GM23248 (cell line): ENCODE measurements around the gene CLGN. TPM values are rescaled to one million over a fixed set of nuclear protein-coding genes. Genes with fewer than 3 reads are reported as not detected.

Experiments used
- DNase-seq: peaks from one replicate; pipeline ENCODE4 v3.0.0-alpha.2; 2015
- H2AFZ ChIP-seq: fragments of 200-600 bp; sonication (generic); 2 replicates; pipeline ENCODE4 v1.6.1; 2016; ENCODE audit warnings: antibody characterized with exemption
- H3F3A ChIP-seq: fragments of 200-600 bp; sonication (generic); 2 replicates; pipeline ENCODE4 v1.6.1; 2016; ENCODE audit warnings: mild to moderate bottlenecking, antibody characterized with exemption, mixed run types; ENCODE audit not compliant: insufficient read depth
- H3K27ac ChIP-seq: fragments of 200-600 bp; sonication (generic); 2 replicates; pipeline ENCODE4 v1.5.1; 2016; ENCODE audit warnings: mild to moderate bottlenecking
- H3K27me3 ChIP-seq: fragments of 200-600 bp; sonication (generic); replicated peaks from 2 replicates; pipeline ENCODE4 v1.6.1; 2016; ENCODE audit warnings: mild to moderate bottlenecking; ENCODE audit not compliant: insufficient read depth
- H3K36me3 ChIP-seq: fragments of 200-600 bp; sonication (generic); 2 replicates; pipeline ENCODE4 v1.6.1; 2016; ENCODE audit warnings: low read depth, mild to moderate bottlenecking
- H3K4me1 ChIP-seq: fragments of 200-600 bp; sonication (generic); 2 replicates; pipeline ENCODE4 v1.6.1; 2016; ENCODE audit warnings: mild to moderate bottlenecking; ENCODE audit not compliant: insufficient read depth
- H3K4me2 ChIP-seq: fragments of 200-600 bp; sonication (generic); one replicate; pipeline ENCODE4 v1.6.1; 2016; ENCODE audit warnings: mild to moderate bottlenecking; ENCODE audit not compliant: unreplicated experiment
- H3K4me3 ChIP-seq: fragments of 200-600 bp; sonication (generic); 2 replicates; pipeline ENCODE4 v1.5.1; 2016; ENCODE audit warnings: mild to moderate bottlenecking
- H3K79me2 ChIP-seq: fragments of 200-600 bp; sonication (generic); 2 replicates; pipeline ENCODE4 v1.6.1; 2016; ENCODE audit warnings: mild to moderate bottlenecking; ENCODE audit not compliant: insufficient read depth
- H3K9ac ChIP-seq: fragments of 200-600 bp; sonication (generic); 2 replicates; pipeline ENCODE4 v1.6.1; 2016; ENCODE audit warnings: mild to moderate bottlenecking
- H3K9me2 ChIP-seq: fragments of 200-600 bp; sonication (generic); 2 replicates; pipeline ENCODE4 v1.6.1; 2016; ENCODE audit warnings: mixed run types, mild to moderate bottlenecking, moderate library complexity; ENCODE audit not compliant: insufficient read depth
- H3K9me3 ChIP-seq: fragments of 200-600 bp; sonication (generic); one replicate; pipeline ENCODE4 v1.6.1; 2017; ENCODE audit warnings: low read depth
- H4K20me1 ChIP-seq: fragments of 200-600 bp; sonication (generic); 2 replicates; pipeline ENCODE4 v1.6.0; 2016; ENCODE audit not compliant: insufficient read depth
- EZH2 ChIP-seq: fragments of 200-600 bp; sonication (generic); IDR thresholded peaks from 2 replicates; pipeline ENCODE4 v1.6.1; 2018; ENCODE audit warnings: antibody characterized with exemption, mild to moderate bottlenecking; ENCODE audit not compliant: insufficient read depth, poor library complexity, severe bottlenecking
- EZH2phosphoT487 ChIP-seq: fragments of 200-600 bp; sonication (generic); IDR thresholded peaks from 2 replicates; pipeline ENCODE4 v1.6.1; 2018; ENCODE audit warnings: antibody characterized with exemption, moderate library complexity, mild to moderate bottlenecking, low read depth; ENCODE audit not compliant: insufficient read depth
- WGBS, 2 experiments: methylation state at CpG; one replicate each; pipeline ENCODE4 v1.1.6; 2015 to 2017; ENCODE audit warnings: low lambda C conversion rate in 2 of 2, low coverage in 1 of 2; ENCODE audit errors: missing lambda C conversion rate in 2 of 2; 5-methylcytosine and 5-hydroxymethylcytosine counted together
- in situ Hi-C: fragments of 300-500 bp; cut with MboI; formaldehyde crosslinking; loops from 2 replicates; pipeline ENCODE4 v1.15.0; 2020
- polyA plus RNA-seq: library from polyadenylated mRNA; unstranded; fragments of >200 nt; fragmentation: Nextera tagmentation; extraction: Ambion mirVana; gene quantifications from 2 replicates; pipeline ENCODE4 v1.2.1, GENCODE V29; 2016
- total RNA-seq: library from RNA; depleted of rRNA; stranded (reverse); fragments of >200 nt; shearing (Covaris generic); gene quantifications from 2 replicates; pipeline ENCODE4 v1.2.3, GENCODE V29; 2014

Gene CLGN
- total and polyA plus RNA-seq, 2 experiments from 2014 or later: 2.5 to 5.1 TPM

DNA sequence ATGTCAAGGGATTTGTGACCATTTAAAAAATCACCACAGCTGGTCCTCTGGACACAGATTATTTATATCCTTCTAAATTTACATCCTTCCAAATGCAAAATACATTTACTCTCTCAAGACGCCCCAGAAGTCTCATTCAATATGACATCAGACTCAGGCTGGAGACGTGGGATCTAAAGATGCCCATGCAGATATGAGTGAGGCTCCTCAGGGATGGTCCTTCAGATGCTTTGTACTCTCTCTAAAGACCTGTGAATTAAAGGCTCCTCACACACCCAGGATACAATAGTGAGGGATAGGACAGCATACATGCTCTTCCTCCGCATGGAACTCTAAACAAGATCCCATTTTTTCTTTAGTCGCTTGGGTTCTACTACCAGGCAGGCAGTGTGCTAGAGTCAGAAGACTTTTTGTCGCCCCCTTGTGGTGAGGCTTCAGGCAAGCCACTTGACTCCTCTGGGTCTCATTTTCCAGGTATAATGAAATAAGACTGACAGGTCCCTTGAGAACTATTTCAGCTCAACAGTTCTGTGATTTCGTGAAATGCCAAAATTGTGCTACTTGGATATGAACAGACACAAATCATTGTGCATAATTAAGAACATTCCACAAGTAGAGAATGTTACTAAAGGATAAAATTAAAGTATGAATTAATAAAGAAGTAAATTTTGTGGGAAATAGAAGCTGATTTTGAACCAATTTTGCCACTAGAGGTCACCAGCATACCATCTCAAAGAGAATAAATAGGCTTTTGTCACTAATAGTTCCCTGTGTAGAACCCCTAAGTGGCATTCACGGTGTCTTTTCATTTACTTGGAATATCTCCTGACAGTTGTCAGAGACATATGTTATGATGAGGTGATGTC, 67.7 kb downstream of the CLGN start:
- Histone ChIP-seq H3F3A (no peaks in the 10 kb centered on the region), H3K4me1 (no peaks in the 10 kb centered on the region), H3K9me2 (no peaks in the 10 kb centered on the region), H4K20me1 (no peaks in the 10 kb centered on the region), H3K27me3 (peaks cover 7% of the 10 kb centered on the region; the same call in 1 of the 2 replicates), H3K27ac (no peak overlapping the region), H3K36me3 (no peaks in the 10 kb centered on the region), H2AFZ (no peak overlapping the region), H3K4me3 (no peak overlapping the region), H3K79me2 (no peaks in the 10 kb centered on the region), H3K9ac (no peak overlapping the region), H3K4me2 (no peak overlapping the region), H3K9me3 (no peaks in the 10 kb centered on the region)
- in situ Hi-C loops: loop anchor here (10.0 to 25.0 kb wide), 3 partner anchors 253 to 778 kb away; partner anchors contain the start of gene RNF150
- peak; percentile 85 for DNase-seq
- WGBS, 2 experiments: 28 to 30% methylated on average over 7 of the region's 7 CpGs
- TF ChIP-seq EZH2 (no peak), EZH2phosphoT487 (no peak)

- Histone ChIP-seq H3K27me3 (peaks cover 7% of the 10 kb centered on the region; the same call in 1 of the 2 replicates), H3K27ac (no peak overlapping the region), H3K79me2 (no peaks in the 10 kb centered on the region), H2AFZ (no peak overlapping the region), H3F3A (no peaks in the 10 kb centered on the region), H3K4me2 (no peak overlapping the region), H3K36me3 (no peaks in the 10 kb centered on the region), H3K9me2 (no peaks in the 10 kb centered on the region), H4K20me1 (no peaks in the 10 kb centered on the region), H3K4me3 (no peak overlapping the region), H3K9me3 (no peaks in the 10 kb centered on the region), H3K4me1 (no peaks in the 10 kb centered on the region), H3K9ac (no peak overlapping the region)
- in situ Hi-C loops: loop anchor here (25.0 kb wide), 2 partner anchors 254 to 779 kb away; partner anchors contain the start of gene RNF150
- 0 to 7% methylated on average over 1 of the region's 1 CpG for WGBS, 2 experiments
- TF ChIP-seq EZH2 (no peak), EZH2phosphoT487 (no peak)
- no peak for DNase-seq
Observed at GRCh38 chr4:140358281-140358680, 69.2 kb downstream of the CLGN start.

DNA sequence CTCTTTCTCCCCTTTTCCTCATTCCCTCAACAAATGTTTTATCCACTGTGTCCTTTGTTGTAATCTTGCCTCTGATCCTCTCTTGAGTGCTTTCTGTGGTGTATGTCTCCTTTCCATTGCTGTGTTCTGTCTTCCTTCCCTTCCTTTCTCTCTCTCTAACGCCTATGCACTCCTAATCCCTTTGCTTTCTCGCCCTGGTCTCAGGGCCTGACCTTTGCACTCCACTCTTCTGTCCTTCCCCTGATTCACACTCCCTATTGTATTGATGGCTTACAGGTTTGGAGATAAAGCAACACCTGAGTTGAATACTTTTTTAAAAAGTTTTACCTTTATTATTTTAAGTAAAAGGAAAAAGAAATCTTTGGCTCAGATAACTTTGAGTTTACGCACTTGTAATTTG, 69.6 kb downstream of the CLGN start:
- no peaks in the 10 kb centered on the region for H3K36me3 ChIP-seq
- in situ Hi-C loops: loop anchor here (25.0 kb wide), 2 partner anchors 254 to 779 kb away; partner anchors contain the start of gene RNF150
- no peak for DNase-seq
- H3K27ac ChIP-seq: no peak overlapping the region
- WGBS, 2 experiments: 55 to 56% methylated on average over 3 of the region's 3 CpGs
- no peaks in the 10 kb centered on the region for H3K4me1 ChIP-seq
- H3K27me3 ChIP-seq: peaks cover 7% of the 10 kb centered on the region
- no peaks in the 10 kb centered on the region for H4K20me1 ChIP-seq
- no peak overlapping the region for H3K9ac ChIP-seq
- no peaks in the 10 kb centered on the region for H3K79me2 ChIP-seq
- H2AFZ ChIP-seq: no peak overlapping the region
- no peaks in the 10 kb centered on the region for H3F3A ChIP-seq
- TF ChIP-seq EZH2 (no peak), EZH2phosphoT487 (no peak)
- no peak overlapping the region for H3K4me2 ChIP-seq
- H3K9me3 ChIP-seq: no peaks in the 10 kb centered on the region
- no peaks in the 10 kb centered on the region for H3K9me2 ChIP-seq
- no peak overlapping the region for H3K4me3 ChIP-seq

DNA sequence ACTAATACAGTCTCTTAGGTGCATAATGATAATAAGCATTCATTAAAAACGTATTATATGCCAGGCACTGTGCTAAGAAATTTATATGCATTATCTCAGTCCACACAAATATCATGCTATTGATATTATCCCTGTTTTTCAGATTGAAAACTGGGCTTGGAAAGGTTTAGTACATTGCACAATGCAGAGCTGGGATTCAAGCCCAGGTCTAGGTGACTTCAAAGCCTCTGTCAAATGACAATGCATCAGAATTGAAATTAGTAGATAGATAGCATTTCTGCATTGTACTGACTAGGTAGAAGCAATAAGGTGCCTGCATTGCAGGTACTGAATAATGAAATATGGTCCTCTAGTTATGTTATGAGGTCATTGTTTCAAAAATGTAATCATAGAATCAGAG, 72.2 kb downstream of the CLGN start:
- Histone ChIP-seq H3K27ac (no peak overlapping the region), H3K27me3 (peaks cover 7% of the 10 kb centered on the region), H3F3A (no peaks in the 10 kb centered on the region), H3K79me2 (no peaks in the 10 kb centered on the region), H2AFZ (no peak overlapping the region), H3K4me3 (no peak overlapping the region), H3K9me2 (no peaks in the 10 kb centered on the region), H4K20me1 (no peaks in the 10 kb centered on the region), H3K9me3 (no peaks in the 10 kb centered on the region), H3K36me3 (no peaks in the 10 kb centered on the region), H3K9ac (no peak overlapping the region), H3K4me1 (no peaks in the 10 kb centered on the region), H3K4me2 (no peak overlapping the region)
- 21 to 26% methylated on average over 1 of the region's 1 CpG for WGBS, 2 experiments
- no peak for TF ChIP-seq EZH2phosphoT487
- TF ChIP-seq EZH2: no peak
- in situ Hi-C loops: loop anchor here (25.0 kb wide), 2 partner anchors 257 to 782 kb away; partner anchors contain the start of gene RNF150
- no peak for DNase-seq
